Endometrium (tissue), 2 donors: ENCODE results near the gene NELL1.

Source experiments
- FAIRE-seq: peaks from 2 replicates; lab custom pipeline; 2012; peaks lifted over from hg19 to GRCh38; lab: Jason Lieb, UNC
- donor health status: control.
- donor health status: control.

The NELL1 gene

DNA sequence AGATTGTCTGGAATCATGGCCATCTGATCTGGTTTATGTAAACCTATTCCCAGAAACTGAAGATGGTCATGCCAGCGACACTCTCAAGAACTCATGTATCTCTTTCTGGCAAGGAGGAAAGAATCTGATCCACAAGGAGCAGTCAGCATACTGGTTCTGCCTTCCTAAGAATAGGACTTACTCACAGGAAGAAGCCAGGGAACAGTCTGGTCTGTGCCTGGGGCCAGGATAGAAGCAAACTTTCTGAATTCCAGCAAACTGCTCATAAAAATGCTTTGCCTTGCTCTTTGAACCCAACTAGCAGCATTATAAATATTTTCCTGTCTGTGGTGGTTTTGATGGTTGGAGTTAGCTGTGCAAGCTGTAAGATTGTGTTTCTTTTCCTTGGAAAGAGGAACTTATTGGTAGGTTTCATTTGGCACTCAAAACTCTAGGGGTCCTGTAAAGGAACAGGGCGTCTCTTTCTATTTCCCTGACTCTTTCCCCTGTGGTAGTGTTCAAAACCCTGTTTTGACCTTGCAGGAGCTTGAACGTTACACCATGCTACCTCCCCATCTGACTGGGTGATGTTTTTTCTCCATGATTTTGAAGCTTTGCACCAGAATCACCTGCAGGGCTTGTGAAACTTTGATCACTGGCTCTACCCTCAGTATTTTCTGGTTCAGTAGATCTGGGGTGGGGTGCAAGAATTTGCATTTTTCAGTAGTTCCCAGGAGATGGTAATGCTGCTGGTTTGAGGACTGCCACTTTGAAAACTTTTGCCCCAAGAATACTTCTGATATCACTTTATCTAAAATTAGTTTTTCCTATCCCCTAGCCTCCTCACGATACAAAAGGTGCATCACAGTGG lies 895.7 kb downstream of the NELL1 start:
- no peak for FAIRE-seq

DNA sequence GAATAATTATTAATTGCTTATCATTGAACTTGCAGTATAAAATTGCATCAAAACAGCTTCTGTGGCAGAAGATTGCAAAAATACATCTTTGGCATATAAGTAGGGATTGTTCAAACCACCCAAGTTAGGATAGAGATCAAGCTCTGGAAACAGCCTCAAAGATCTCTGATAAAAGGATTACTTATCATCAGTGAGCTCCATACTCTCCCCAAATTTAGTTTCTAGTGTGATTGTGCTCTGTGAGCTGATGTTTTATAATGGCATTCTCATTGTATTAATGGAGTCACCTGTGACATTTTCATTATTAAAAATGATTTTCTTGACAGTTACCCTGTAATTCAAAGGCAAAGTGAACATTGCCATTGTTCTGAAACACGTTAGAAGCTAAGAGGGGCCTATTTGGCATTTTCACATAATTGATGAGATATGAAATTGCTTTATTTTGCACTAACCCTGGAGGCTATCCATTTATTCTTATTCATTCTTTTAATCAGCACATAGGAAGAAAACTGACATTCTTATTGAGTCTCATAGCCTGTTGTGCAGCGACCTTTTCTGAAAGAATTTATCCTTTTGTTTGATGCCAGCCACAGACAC lies 897.2 kb downstream of the NELL1 start:
- no peak for FAIRE-seq

DNA sequence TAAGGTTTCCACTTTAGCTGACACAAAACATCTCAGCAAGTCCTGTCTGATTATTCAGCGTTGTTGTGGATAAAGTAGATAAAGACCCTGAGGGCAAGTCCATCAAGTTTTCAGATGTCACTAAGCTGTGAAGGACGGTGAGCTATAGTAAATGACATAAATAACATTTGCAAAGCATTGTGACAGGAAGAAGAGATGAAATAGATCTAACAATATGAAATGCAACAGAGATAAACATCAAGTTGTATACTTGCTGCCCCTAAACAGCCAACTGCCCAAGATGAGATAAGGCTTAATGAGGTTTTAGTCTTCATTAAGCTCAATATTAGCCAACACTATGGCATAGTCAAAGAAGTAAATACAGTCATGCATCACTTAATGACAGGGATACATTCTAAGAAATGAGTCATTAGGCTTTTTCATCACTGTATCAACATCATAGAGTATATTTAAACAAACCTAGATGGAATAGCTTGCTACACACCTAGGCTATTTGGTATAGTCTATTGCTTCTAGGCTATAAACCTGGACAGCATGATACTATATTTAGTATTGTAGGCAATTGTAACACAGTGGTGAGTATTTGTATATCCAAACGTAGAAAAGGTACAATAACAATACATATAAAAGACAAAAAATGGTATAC lies 898.4 kb downstream of the NELL1 start:
- FAIRE-seq, result no peak

DNA sequence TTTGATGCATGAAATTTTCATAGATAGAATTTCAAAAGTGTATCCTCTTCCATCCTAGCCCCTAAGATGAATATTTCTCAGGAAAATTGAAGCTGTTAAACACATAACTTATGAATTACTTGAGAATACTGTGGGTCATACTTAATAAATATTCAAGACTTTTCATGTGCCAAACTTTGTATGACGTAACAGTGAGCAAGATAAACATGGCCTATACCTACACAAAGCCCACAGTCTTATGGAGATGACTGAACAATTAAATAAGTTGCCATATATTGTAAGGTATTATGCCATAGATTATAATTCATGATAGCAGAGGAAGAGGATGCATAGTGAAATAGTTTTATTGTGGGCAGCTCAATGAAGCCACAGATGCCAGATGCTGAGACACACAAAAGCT lies 902.8 kb downstream of the NELL1 start:
- no peak for FAIRE-seq

DNA sequence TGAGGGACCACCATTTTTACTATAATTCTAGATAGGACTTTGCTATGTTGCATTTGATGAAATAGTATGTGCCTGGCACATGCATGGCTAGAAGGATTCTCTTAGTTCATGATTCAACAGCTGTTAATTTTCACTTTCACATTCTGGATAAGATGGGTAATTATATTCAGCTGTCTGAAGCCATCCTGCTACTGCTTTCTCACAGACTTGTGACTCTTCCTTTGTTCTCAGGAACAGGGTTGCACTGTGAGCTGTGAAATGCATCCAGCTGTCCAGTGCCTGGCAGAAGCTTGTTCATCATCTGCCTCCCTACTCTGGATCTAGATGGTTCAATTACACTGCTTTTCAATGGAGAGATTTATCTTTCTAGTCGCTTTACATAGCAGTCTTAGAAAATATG lies 913.4 kb downstream of the NELL1 start:
- no peak for FAIRE-seq

DNA sequence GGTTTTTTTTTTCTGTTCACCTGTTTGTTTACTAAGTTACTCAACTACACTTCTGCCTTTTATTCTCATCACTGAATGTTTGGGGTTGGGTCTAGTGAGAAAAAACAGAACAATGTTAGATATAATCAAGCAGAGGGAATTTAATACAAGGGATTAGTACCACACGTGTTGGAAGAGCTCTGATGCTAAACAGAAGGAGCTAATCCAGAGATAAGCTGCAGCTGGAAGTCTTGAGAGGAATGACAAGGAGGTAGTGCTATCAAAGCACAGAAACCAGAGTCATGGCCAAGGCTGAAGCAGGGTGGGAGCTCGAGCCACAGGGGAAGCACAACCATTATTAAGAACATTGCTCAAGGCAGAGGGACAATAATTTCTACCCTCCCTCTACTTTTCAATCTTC lies 919.4 kb downstream of the NELL1 start:
- no peak for FAIRE-seq

DNA sequence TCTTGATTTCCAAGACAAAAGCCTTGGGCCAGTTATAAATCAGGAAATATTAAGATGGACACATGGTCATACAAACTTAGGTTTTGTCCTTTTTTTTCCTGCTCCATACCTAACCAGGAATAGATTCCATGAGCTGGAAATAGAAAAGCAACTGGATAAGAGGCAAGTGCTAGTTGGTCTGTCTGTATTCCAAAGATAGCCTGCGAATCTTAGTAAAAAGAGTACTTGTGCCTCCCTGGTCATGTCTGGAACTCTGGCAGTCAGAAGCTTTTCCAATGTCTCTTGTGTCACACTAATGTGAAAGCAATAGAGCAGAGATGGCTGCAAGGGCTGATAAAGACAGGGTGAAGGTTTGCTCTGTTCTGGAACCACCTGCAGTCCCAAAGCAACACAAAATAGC lies 933.3 kb downstream of the NELL1 start:
- FAIRE-seq, result no peak

DNA sequence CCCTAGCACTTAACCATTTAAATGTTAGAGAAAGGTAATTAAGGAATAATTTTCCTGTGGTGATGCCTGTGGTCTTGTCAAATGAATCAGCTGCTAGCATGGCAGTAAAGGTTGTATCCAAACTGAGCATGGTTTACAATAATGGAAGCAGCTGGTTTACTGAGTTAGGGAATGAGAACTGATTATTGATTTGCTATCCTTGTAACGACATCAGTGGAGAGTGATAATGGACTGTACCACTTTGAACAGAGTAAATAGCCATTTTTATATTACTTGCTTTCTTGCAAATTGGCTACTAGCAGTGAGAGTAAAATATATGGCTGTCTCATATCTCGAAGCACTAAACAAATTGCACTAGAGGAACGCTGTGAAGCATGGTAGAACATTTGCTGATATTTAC lies 934.5 kb downstream of the NELL1 start:
- FAIRE-seq, result no peak

DNA sequence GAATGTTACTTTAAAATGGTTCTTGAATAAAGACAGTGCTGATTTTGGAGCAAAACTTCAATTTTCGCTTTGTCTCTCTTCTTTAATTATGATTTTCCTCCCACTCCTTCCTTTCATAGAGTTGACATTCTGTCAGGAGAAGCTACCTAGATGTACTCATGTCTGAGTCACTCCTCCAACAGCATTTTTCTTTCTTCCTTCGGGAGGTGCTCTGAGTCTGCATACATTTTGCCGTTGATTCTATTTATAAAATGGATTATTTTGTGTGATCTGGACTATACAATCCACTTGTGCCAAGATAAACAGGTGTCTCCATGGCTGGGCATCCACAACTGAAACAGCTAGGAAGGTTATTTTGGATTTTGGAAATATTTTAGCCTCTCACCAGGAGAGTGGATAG lies 935.2 kb downstream of the NELL1 start:
- no peak for FAIRE-seq

DNA sequence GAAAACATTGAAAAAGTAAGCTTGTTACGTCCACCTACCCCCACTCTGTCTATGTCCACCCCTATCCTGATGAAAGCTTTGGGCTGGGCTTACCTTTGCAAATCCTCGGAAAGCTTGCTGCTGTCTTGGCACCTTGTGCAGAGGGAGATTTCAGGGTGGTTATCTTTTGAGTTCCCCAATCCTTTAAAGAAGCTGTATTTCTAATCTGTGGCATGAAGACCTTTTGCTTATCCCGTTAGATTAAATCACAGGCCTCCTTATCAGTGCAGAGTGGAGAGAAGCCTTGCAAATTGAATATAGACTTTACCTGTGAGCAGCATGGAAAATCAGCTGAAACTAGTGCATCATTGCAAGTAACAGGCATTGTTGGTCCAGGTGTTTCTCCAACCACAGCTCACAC lies 942.9 kb downstream of the NELL1 start:
- FAIRE-seq, result no peak

DNA sequence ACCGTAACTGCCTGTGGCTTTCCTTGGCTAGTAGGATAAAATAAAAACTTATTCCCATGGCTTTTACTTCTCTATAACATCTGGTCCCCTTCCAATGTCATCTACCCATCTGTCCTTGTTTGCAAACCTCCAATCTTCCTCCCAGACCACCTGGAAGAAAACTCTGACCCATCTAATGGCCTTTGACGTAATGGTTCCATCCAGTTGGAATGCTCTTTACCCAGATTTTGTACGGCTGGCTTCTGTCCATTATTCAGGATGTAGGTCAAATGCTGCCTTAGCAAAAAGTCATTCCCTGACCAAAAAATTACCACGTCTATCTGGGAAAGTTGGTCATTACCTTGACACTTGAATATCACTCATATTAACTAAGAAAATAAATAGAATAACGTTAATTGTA lies 945.6 kb downstream of the NELL1 start:
- no peak for FAIRE-seq

DNA sequence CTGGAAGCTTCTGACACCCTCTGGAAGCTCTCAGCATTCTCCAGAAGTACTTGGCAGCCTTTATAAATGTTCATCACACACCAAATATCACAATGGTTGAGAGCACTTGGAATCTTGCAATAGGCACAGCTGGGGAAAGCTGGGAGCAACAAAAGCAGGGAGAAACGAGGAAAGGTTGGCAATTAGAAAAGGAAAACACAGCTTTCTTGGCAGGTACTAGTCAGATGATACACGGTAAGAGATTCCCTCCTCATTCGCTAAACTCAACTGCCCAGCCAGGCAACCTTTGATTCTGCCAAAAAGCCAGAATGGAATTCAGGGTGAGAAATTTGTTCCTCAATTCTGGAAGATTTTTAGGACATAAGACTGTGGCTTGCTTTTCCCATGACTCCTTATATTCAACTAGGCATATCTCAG lies 946.6 kb downstream of the NELL1 start:
- FAIRE-seq, result no peak

DNA sequence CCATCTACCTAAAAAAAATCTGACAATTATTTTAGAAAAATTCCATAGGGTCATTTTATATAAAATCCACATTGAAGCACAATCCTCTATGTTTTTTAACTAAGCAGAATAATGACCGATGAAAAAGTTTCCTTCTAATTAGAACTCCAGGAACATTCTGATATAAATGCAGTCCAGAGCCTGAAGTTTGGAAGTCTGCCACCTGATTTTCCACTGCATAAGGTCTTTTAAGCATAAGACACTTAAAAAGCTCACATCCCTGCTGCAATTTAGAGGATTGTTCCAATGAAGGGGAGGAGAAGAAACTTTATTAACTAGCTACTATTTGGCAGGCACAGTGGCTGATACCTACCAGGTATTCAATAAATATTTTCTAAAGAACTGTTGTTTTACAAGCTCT lies 953.2 kb downstream of the NELL1 start:
- no peak for FAIRE-seq

DNA sequence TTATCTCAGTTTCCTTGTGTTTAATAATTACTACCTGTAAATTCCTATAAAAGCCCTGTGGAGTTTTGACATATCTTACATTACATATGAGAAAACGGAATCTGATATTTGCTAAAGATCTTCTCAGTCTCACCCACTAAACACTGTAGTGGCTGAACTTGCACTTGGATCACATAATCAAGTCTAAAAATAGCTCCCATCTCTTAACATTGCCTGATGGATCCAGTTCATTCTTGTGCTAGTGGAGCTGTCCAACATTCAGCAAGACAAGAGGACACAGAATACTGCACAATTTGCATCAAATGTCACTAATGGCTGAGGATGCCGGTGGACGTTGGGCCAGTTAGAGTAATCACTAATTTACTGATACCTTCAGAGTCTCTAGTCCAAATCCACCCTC lies 953.6 kb downstream of the NELL1 start:
- no peak for FAIRE-seq
